ENCODE data around the gene THRA. TPM values are rescaled to one million over a fixed set of nuclear protein-coding genes. Genes with fewer than 3 reads are reported as not detected.

THRA gene, protein sequence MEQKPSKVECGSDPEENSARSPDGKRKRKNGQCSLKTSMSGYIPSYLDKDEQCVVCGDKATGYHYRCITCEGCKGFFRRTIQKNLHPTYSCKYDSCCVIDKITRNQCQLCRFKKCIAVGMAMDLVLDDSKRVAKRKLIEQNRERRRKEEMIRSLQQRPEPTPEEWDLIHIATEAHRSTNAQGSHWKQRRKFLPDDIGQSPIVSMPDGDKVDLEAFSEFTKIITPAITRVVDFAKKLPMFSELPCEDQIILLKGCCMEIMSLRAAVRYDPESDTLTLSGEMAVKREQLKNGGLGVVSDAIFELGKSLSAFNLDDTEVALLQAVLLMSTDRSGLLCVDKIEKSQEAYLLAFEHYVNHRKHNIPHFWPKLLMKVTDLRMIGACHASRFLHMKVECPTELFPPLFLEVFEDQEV
- 1.6 and 1.8 TPM in 2 replicates for total RNA-seq

DNA sequence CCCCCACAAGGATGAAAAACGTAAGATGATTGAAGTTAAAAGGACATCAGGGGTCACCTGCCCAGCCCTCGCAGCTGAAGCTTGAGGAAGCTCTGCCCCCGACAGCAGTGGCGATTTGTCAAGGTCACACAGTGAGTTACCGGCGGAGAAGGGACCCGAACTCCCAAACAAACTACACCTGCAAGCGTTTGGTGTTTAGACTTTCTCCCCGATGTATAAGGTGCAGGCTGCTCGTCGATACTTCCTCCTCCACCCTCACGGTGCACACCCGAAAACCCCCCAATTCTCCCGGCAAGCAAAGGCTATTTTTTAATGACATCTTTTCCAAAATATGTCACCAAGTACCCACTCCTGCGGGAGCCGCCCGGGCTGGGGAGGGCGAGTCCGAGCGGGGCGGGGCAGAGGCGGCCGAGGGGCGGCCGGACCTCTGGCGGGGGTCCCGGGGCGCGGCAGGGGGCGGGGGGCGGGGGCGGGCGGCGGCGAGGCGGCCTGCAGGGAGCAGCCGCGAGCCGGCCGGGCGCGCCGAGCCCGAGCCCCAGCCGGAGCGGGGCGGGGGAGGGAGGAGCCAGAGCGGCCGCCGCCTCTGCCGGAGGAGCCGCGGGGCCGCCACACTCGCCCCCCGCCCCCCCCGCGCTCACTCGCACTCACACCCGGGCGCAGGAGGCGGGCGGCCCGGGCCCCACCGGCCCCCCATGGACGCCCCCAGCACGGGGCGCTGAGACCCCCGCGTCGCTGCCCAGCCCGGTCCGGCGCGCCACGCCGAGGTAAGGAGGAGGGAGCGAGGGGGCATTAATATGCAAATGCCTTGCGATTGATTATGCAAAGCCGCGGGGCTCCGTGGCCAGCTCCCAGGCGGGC is at the start of gene THRA:
TSS of gene THRA (plus strand) at position 637 of the 858 bp plus-strand sequence. CDS start 11,524 bp downstream, outside the sequence.
- intact Hi-C loops (cut with micrococcal nuclease) = loop anchor here (1.0 to 2.0 kb wide), 4 partner anchors 8 to 78 kb away; partner anchors contain the start of genes CASC3 and MED24

DNA sequence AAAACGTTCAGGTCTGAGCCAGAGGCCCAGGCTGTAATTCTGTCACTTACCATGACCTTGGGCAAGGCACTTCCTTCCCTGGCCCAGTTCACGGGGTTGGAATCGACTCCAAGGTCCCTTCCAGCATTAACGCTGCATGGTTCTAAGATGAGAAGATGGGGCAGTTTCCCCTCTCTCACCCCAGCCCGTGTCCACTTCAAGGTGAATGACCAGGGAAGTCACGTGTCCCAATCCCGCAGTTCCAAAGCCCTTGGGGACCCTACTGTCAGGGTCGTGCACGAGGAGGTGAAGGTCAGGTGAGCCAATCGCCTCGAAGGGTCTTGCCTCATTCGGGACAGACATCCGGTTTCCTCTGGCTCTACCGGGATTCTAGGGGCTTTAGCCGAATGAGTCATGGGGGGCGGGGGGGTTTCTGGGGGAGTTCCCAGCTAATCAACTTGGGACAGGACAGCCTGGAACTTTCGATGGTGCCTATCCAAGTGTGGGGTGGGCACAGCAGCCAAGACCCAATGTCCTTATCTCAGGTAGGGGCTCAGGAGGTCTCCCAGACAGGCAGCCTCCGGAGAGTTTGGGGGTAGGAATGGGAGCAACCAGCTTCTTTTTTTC is 48.3 kb upstream of the THRA start:
- intact Hi-C loops (cut with micrococcal nuclease) = loop anchor here (5.0 kb wide), 1 partner anchor 343 kb away; no protein-coding TSS in a partner anchor

DNA sequence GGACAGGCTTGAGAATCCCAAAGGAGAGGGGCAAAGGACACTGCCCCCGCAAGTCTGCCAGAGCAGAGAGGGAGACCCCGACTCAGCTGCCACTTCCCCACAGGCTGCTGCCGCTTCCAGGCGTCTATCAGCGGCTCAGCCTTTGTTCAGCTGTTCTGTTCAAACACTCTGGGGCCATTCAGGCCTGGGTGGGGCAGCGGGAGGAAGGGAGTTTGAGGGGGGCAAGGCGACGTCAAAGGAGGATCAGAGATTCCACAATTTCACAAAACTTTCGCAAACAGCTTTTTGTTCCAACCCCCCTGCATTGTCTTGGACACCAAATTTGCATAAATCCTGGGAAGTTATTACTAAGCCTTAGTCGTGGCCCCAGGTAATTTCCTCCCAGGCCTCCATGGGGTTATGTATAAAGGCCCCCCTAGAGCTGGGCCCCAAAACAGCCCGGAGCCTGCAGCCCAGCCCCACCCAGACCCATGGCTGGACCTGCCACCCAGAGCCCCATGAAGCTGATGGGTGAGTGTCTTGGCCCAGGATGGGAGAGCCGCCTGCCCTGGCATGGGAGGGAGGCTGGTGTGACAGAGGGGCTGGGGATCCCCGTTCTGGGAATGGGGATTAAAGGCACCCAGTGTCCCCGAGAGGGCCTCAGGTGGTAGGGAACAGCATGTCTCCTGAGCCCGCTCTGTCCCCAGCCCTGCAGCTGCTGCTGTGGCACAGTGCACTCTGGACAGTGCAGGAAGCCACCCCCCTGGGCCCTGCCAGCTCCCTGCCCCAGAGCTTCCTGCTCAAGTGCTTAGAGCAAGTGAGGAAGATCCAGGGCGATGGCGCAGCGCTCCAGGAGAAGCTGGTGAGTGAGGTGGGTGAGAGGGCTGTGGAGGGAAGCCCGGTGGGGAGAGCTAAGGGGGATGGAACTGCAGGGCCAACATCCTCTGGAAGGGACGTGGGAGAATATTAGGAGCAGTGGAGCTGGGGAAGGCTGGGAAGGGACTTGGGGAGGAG is 47.5 kb upstream of the THRA start, which contains the start of gene CSF3:
TSS of gene CSF3 (plus strand) at position 436 of the 993 bp plus-strand sequence. CDS start at position 471, 35 bp downstream.
- intact Hi-C loops (cut with micrococcal nuclease) = no loop called here

DNA sequence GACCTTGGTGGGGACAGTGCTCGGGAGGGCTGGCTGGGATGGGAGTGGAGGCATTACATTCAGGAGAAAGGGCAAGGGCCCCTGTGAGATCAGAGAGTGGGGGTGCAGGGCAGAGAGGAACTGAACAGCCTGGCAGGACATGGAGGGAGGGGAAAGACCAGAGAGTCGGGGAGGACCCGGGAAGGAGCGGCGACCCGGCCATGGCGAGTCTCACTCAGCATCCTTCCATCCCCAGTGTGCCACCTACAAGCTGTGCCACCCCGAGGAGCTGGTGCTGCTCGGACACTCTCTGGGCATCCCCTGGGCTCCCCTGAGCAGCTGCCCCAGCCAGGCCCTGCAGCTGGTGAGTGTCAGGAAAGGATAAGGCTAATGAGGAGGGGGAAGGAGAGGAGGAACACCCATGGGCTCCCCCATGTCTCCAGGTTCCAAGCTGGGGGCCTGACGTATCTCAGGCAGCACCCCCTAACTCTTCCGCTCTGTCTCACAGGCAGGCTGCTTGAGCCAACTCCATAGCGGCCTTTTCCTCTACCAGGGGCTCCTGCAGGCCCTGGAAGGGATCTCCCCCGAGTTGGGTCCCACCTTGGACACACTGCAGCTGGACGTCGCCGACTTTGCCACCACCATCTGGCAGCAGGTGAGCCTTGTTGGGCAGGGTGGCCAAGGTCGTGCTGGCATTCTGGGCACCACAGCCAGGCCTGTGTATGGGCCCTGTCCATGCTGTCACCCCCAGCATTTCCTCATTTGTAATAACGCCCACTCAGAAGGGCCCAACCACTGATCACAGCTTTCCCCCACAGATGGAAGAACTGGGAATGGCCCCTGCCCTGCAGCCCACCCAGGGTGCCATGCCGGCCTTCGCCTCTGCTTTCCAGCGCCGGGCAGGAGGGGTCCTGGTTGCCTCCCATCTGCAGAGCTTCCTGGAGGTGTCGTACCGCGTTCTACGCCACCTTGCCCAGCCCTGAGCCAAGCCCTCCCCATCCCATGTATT is 46.5 kb upstream of the THRA start:
- intact Hi-C loops (cut with micrococcal nuclease) = no loop called here

DNA sequence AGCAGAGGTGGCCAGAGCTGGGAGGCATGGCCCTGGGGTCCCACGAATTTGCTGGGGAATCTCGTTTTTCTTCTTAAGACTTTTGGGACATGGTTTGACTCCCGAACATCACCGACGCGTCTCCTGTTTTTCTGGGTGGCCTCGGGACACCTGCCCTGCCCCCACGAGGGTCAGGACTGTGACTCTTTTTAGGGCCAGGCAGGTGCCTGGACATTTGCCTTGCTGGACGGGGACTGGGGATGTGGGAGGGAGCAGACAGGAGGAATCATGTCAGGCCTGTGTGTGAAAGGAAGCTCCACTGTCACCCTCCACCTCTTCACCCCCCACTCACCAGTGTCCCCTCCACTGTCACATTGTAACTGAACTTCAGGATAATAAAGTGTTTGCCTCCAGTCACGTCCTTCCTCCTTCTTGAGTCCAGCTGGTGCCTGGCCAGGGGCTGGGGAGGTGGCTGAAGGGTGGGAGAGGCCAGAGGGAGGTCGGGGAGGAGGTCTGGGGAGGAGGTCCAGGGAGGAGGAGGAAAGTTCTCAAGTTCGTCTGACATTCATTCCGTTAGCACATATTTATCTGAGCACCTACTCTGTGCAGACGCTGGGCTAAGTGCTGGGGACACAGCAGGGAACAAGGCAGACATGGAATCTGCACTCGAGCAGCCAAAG is 45.2 kb upstream of the THRA start:
- intact Hi-C loops (cut with micrococcal nuclease) = no loop called here

DNA sequence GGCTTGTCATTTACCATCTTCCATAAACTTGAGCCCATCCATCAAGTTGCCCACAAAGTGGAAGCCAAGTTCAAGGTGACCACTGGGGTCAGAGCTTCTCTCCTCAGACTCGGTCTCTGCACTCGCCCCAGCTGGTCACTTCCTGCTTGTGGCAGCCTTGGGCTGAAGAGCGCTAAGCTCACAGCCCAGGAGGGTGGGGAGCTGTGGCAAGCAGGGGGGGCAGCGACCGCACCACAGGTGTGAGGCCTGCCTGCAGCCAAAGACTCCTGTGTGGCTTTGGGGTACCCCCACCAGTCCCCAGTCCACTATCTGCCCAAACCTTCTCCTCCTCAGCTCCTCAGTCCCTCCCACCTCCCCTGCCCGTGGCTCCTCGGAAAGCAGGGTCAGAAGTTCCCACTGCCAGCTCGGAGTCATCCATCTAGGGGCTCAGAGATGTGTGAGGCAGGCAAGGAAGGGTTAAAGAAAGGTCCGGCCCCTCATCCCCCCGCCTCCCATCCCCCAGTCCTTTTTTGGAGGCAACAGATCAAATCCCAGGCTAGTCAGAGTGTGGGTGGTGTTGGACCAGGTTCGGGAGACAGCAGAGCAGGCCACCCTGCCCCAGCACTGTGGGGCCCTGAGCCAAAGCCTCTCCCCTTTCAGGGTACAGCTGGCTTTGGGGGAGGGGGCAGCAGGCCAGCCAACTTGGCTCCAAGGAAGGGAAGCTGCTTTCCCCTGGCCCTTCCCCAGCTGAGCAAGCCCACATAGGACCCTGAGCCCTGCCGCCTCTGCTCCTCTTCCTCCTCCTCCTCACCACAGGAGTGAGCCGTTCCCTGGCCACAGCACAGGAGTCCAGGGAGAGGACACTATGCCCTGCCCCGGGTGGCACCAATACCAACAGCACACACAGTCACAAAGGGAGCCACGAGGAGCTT is 44.3 kb upstream of the THRA start:
- intact Hi-C loops (cut with micrococcal nuclease) = no loop called here

DNA sequence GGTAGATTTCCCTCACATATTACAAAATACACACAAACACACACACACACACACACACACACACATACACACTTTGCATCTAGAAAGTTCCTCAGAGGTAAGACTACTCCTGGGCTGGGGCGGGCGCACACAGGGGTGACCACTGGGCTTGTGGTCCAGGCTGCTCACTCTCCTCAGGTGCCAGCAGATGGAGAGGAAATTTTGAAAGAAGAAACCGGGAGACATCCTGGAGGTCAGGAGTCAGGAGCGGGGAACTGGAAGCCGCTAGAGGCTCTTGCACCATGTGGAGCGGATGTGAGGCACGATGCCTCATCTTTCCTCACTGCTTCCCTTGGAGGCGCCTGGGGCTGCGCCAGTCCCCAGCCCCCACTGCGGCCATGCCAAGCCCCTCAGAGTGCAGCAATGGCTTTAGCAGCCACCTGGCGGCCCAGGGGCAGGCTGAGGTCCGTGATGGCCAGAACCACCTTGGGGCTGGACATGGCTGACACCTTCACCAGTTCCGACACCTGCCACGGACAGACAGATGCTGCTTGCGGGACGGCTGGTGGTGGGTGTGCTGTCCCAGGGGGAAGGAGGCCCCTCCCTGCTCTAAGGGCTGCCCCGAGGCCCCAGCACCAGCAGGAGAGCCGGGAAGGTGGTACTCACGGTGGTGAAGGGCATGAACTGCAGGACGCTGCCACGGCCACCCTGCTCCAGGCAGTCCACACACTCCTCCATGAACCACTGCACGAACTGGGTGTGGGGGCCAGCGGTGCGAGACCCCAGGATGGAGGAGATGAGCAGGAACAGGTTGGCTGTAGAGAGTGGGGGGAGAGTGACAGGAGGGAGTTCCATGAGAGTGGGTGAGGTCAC is 43.4 kb upstream of the THRA start:
- intact Hi-C loops (cut with micrococcal nuclease) = no loop called here

DNA sequence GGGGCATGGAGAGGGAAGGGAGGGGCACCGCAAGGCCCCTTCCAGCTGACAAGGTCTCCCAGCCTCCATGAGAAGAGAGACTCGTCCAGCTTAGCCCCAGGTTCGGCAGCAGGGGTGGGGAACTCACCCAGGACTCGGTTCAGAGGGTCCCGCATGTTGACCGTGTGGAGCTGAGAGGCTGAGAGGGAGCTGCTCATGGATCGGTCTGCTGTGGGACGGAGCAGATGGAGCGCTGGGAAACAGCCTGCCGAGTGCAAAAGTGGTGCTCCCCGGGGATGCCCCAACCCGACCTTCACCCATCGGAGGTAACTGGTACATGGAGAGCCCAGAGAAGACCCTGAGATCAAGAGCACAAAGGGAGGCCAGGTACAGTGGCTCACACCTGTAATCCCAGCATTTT is 42.6 kb upstream of the THRA start:
- intact Hi-C loops (cut with micrococcal nuclease) = no loop called here

DNA sequence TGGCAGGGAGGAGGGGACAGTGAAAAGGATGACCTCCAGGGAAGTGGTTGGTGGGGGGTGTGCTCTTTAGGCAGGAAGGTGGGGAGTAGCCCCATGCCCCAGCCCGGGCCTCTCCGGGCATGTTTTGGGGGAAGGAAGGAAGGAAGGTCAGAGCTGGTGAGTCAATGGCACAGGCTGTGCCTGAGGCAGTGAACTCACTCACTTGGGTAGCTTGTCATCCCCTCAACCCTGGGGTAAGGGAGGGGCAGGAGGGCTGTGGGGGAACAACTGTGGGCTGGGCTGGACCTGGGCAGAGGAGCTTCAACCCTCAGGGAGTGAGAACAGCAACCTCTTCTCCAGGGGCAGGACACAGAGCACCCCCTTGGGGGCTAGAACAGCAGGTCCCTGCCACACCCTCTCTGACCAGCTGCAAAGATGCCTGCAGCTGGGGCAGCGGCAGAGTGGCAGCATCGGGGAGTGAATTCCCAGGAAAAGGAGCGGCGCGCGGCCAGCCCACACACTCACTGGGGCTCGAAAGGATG is 41.3 kb upstream of the THRA start:
- intact Hi-C loops (cut with micrococcal nuclease) = no loop called here

DNA sequence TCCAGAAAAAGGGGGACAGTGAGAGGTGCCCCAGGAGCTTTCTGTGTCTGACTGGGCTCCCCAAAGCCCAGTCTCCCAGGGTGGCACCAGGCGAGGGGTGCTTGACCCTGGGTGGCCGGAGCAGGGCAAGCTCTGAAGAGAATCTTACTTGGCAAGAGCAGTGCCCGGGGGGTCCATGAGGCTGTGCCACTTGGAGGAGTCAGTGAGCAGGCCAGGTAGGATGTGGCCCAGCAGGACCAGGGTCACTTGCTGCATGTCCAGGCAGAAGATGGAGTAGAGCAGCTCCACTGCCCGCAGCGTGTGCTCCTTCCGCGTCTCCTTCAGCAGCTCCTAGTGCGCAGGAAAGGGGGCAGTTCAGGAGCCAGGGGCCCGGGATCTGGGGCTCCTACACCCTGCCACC is 40.3 kb upstream of the THRA start:
- intact Hi-C loops (cut with micrococcal nuclease) = no loop called here

DNA sequence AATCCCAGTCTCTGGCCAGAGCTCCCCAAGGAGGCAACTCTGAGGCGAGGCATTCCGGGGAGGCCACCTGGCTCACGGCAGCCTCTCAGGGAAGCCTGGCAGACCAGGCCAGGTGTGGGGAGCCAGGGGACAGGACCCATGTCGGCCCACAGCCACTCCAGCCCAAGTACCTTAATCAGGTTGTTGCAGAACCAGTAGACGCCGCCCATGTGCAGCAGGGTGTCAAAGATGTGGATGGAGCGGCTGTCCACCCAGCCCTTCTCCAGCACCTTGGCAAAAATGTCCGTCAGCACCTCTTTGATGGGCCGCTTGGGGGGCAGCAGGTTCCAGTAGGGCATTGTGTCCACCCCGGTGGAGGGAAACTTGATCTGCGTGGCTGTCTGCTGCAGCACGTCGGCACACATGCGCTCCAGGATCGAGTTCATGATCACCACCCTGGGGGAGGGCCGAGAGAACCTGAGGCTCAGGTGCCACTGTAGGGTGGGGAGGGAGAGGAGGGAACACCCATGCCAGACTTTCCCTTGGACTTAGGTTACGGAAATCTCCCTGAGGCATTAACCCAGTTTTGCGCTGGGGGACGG is 39.7 kb upstream of the THRA start:
- intact Hi-C loops (cut with micrococcal nuclease) = no loop called here

DNA sequence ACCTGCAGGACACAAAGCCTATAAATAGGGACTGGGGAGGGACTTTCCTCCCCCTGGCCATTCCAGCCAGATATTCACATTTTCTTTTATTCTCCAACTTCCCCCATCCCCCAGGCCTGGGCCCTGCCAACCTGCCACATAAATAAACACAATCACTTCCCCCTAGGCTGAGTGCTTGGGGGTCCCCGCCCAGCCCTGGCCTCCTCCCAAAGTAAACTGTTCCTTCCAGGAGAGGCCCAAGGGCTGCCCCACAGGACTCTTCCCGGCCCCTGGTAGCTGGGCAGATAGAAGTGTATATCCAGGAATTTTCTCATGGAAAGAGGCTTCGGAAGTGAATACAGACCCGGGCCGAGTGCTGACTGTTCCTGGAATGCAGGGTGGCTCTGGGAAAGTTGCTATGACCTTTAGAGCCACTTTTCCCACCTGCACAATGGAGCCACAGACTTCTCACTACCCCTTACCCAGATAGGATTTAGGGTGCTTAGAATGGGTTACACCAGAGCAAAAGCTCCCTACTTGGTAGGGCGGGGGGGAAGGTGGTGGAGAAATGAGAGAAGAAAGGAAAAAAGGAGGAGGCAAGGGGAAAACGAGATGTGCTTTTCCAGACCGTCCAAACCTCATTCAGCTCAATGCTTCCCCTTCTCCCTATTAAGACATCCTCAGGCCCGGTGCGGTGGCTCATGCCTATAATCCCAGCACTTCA is 39.0 kb upstream of the THRA start:
- intact Hi-C loops (cut with micrococcal nuclease) = no loop called here

DNA sequence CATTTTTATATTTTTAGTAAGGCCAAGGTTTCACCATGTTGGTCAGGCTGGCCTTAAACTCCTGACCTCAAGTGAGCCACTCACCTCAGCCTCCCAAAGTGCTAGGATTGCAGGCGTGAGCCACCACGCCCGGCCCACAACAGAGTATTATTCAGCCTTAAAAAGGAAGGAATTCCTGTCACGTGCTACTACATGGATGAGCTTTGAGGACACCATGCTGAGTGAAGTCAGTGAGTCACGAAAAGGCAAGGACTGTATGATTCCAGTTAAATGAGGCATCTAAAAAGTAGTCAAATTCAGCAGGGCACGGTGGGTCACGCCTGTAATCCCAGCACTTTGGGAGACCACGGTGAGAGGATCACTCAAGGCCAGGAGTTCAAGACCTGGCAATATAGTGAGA is 37.9 kb upstream of the THRA start:
- intact Hi-C loops (cut with micrococcal nuclease) = no loop called here

DNA sequence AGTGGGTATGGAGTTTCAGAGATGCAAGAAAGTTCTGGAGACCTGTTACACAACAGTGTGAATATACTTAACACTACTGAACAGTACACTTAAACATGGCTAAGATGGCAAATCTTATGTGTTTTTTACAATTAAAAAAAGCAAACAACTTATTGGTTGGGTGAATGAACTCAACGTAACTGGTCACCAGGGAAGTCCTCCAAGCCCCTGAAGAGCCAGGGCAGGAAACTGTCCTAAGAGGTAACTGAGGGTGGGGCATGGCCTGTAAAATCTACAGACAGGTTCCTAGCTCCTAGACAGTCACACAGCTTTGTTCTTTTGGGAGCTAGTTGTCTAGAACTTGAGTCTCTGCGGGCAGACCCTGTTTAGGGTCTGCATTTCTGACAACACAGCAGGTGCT is 37.2 kb upstream of the THRA start:
- intact Hi-C loops (cut with micrococcal nuclease) = no loop called here

Measured in T-helper 1 cell treated with Interleukin-12 subunit alpha and Interleukin-12 subunit beta and Interleukin-4 antibody, amounts not matched to agents 30 ng/mL and 1 ng/mL, for 36 hours (primary cell).